Neural progenitor cell (in vitro differentiated cells): ENCODE results near the gene LRRC40. TPM values are rescaled to one million over a fixed set of nuclear protein-coding genes. Genes with fewer than 3 reads are reported as not detected.
A peak's percentile ranks its signal among the peaks of the same experiment; 100 is the strongest.

Experiments used
- DNase-seq: peaks from one replicate; pipeline ENCODE4 v3.0.0-alpha.2; 2016; ENCODE audit warnings: low spot score
- H2AFZ ChIP-seq: fragments of 200-600 bp; sonication (generic); replicated peaks from 2 replicates; pipeline ENCODE4 v1.6.1; 2016; ENCODE audit warnings: antibody characterized with exemption
- H3F3A ChIP-seq: fragments of 200-600 bp; sonication (generic); 2 replicates; pipeline ENCODE4 v1.6.1; 2016; ENCODE audit warnings: antibody characterized with exemption, low read depth
- H3K27ac ChIP-seq: fragments of 200-600 bp; sonication (generic); 2 replicates; pipeline ENCODE4 v1.5.1; 2016; ENCODE audit warnings: mild to moderate bottlenecking
- H3K27me3 ChIP-seq: fragments of 200-600 bp; sonication (generic); 2 replicates; pipeline ENCODE4 v1.6.1; 2016; ENCODE audit warnings: mild to moderate bottlenecking, moderate library complexity
- H3K36me3 ChIP-seq: fragments of 200-600 bp; sonication (generic); 2 replicates; pipeline ENCODE4 v1.5.1; 2016
- H3K4me1 ChIP-seq: fragments of 200-600 bp; sonication (generic); 2 replicates; pipeline ENCODE4 v1.6.1; 2016; ENCODE audit warnings: mixed run types
- H3K4me2 ChIP-seq: fragments of 200-600 bp; sonication (generic); 2 replicates; pipeline ENCODE4 v1.6.1; 2016
- H3K4me3 ChIP-seq: fragments of 200-600 bp; sonication (generic); 2 replicates; pipeline ENCODE4 v1.5.1; 2016
- H3K79me2 ChIP-seq: fragments of 200-600 bp; sonication (generic); 2 replicates; pipeline ENCODE4 v1.6.1; 2016; ENCODE audit warnings: low read depth
- H3K9ac ChIP-seq: fragments of 200-600 bp; sonication (generic); 2 replicates; pipeline ENCODE4 v1.6.1; 2016
- H3K9me3 ChIP-seq: fragments of 200-600 bp; sonication (generic); 2 replicates; pipeline ENCODE4 v1.5.1; 2016; ENCODE audit warnings: low read depth
- H4K20me1 ChIP-seq: fragments of 200-600 bp; sonication (generic); 2 replicates; pipeline ENCODE4 v1.6.1; 2016; ENCODE audit warnings: low read depth
- H3K27ac Mint-ChIP-seq: 3 replicates; pipeline ENCODE4 v1.8.0; 2021; ENCODE audit warnings: mixed read lengths
- H3K27me3 Mint-ChIP-seq: 2 replicates; pipeline ENCODE4 v1.8.0; 2022; ENCODE audit warnings: low read depth, mild to moderate bottlenecking, inconsistent platforms, moderate library complexity, mixed read lengths; ENCODE audit not compliant: insufficient read depth
- H3K36me3 Mint-ChIP-seq: 3 replicates; pipeline ENCODE4 v1.8.0; 2021; ENCODE audit warnings: mixed read lengths
- H3K4me1 Mint-ChIP-seq: 3 replicates; pipeline ENCODE4 v1.8.0; 2021; ENCODE audit warnings: mixed read lengths
- H3K4me3 Mint-ChIP-seq: 3 replicates; pipeline ENCODE4 v1.8.0; 2021; ENCODE audit warnings: mild to moderate bottlenecking, moderate library complexity, mixed read lengths
- H3K9me3 Mint-ChIP-seq: 3 replicates; pipeline ENCODE4 v1.8.0; 2020; ENCODE audit warnings: mixed read lengths
- CTCF ChIP-seq: fragments of 200-600 bp; sonication (generic); IDR thresholded peaks from 2 replicates; pipeline ENCODE4 v1.5.1; 2017; ENCODE audit warnings: antibody characterized with exemption, mild to moderate bottlenecking
- EZH2 ChIP-seq: fragments of 200-600 bp; sonication (generic); IDR thresholded peaks from 2 replicates; pipeline ENCODE4 v1.6.1; 2017; ENCODE audit warnings: antibody characterized with exemption, mild to moderate bottlenecking, moderate library complexity
- EZH2phosphoT487 ChIP-seq: fragments of 200-600 bp; sonication (generic); IDR thresholded peaks from 2 replicates; pipeline ENCODE4 v1.6.1; 2017; ENCODE audit warnings: antibody characterized with exemption
- total RNA-seq: library from RNA; depleted of rRNA; stranded (reverse); fragments of >200 nt; gene quantifications from 2 replicates; pipeline ENCODE4 v1.2.3, GENCODE V29; 2015; ENCODE audit warnings: low replicate concordance

LRRC40 gene
- total RNA-seq, 1 donor from 2014 or later: 88.1 TPM

GRCh38 chr1:70115315-70115714 lies 90.1 kb downstream of the LRRC40 start:
- Histone ChIP-seq H3K9me3 (no peaks in the 10 kb centered on the region), H4K20me1 (no peaks in the 10 kb centered on the region), H3K27ac (no peak overlapping the region), H3K9ac (no peak overlapping the region), H2AFZ (no peak overlapping the region), H3K27me3 (no peaks in the 10 kb centered on the region), H3F3A (no peaks in the 10 kb centered on the region), H3K4me1 (peaks cover 7% of the 10 kb centered on the region), H3K4me3 (no peak overlapping the region), H3K79me2 (no peaks in the 10 kb centered on the region), H3K4me2 (no peak overlapping the region), H3K36me3 (no peaks in the 10 kb centered on the region)
- no peak overlapping the region for H3K27ac Mint-ChIP-seq
- no peak overlapping the region for H3K4me3 Mint-ChIP-seq
- H3K27me3 Mint-ChIP-seq: peaks cover 3% of the 10 kb centered on the region
- DNase-seq: no peak
- H3K4me1 Mint-ChIP-seq: no peaks in the 10 kb centered on the region
- no peaks in the 10 kb centered on the region for H3K9me3 Mint-ChIP-seq
- no peaks in the 10 kb centered on the region for H3K36me3 Mint-ChIP-seq
- TF ChIP-seq CTCF (no peak), EZH2phosphoT487 (no peak), EZH2 (no peak)

GRCh38 chr1:70112838-70113237 lies 92.5 kb downstream of the LRRC40 start:
- Histone ChIP-seq H3K4me1 (no peaks in the 10 kb centered on the region), H3K27me3 (no peaks in the 10 kb centered on the region), H2AFZ (no peak overlapping the region), H3K4me3 (no peak overlapping the region), H3K27ac (no peak overlapping the region), H3F3A (no peaks in the 10 kb centered on the region), H3K4me2 (no peak overlapping the region), H3K36me3 (no peaks in the 10 kb centered on the region), H3K9me3 (no peaks in the 10 kb centered on the region), H3K79me2 (no peaks in the 10 kb centered on the region), H4K20me1 (no peaks in the 10 kb centered on the region), H3K9ac (no peak overlapping the region)
- Mint-ChIP-seq H3K4me1 (no peaks in the 10 kb centered on the region), H3K27me3 (peaks cover under 1% of the 10 kb centered on the region), H3K4me3 (no peak overlapping the region), H3K9me3 (no peaks in the 10 kb centered on the region), H3K27ac (no peak overlapping the region), H3K36me3 (no peaks in the 10 kb centered on the region)
- TF ChIP-seq CTCF (peak; percentile 38), EZH2phosphoT487 (no peak)
- DNase-seq: no peak

- Mint-ChIP-seq H3K27me3 (no peaks in the 10 kb centered on the region), H3K36me3 (no peaks in the 10 kb centered on the region), H3K27ac (no peak overlapping the region), H3K4me3 (no peak overlapping the region), H3K4me1 (no peaks in the 10 kb centered on the region), H3K9me3 (no peaks in the 10 kb centered on the region)
- no peak for TF ChIP-seq CTCF
- no peak for TF ChIP-seq EZH2phosphoT487
- TF ChIP-seq EZH2: no peak
- H3F3A ChIP-seq: no peaks in the 10 kb centered on the region
- H3K79me2 ChIP-seq: no peaks in the 10 kb centered on the region
- H3K36me3 ChIP-seq: no peaks in the 10 kb centered on the region
- H3K9me3 ChIP-seq: no peaks in the 10 kb centered on the region
- no peaks in the 10 kb centered on the region for H3K27me3 ChIP-seq
- H3K4me2 ChIP-seq: no peak overlapping the region
- H2AFZ ChIP-seq: no peak overlapping the region
- H3K4me1 ChIP-seq: no peaks in the 10 kb centered on the region
- no peak overlapping the region for H3K4me3 ChIP-seq
- no peaks in the 10 kb centered on the region for H4K20me1 ChIP-seq
- no peak overlapping the region for H3K27ac ChIP-seq
- DNase-seq: no peak
- H3K9ac ChIP-seq: no peak overlapping the region
Observed at GRCh38 chr1:70109241-70109640, 96.1 kb downstream of the LRRC40 start.

GRCh38 chr1:70103770-70104169 lies 101.6 kb downstream of the LRRC40 start:
- no peak overlapping the region for H2AFZ ChIP-seq
- TF ChIP-seq EZH2: no peak
- TF ChIP-seq EZH2phosphoT487: no peak
- no peak for TF ChIP-seq CTCF
- H3K36me3 ChIP-seq: no peaks in the 10 kb centered on the region
- no peaks in the 10 kb centered on the region for H3K27me3 ChIP-seq
- H3K79me2 ChIP-seq: no peaks in the 10 kb centered on the region
- no peak for DNase-seq
- no peaks in the 10 kb centered on the region for H3K4me1 Mint-ChIP-seq
- H3K27ac Mint-ChIP-seq: no peak overlapping the region
- H3K27me3 Mint-ChIP-seq: no peaks in the 10 kb centered on the region
- no peaks in the 10 kb centered on the region for H3K9me3 Mint-ChIP-seq
- no peak overlapping the region for H3K4me3 Mint-ChIP-seq
- no peaks in the 10 kb centered on the region for H3K36me3 Mint-ChIP-seq
- H3K27ac ChIP-seq: no peak overlapping the region
- H3F3A ChIP-seq: no peaks in the 10 kb centered on the region
- H3K4me3 ChIP-seq: no peak overlapping the region
- H3K9me3 ChIP-seq: no peaks in the 10 kb centered on the region
- H3K9ac ChIP-seq: no peak overlapping the region
- no peaks in the 10 kb centered on the region for H3K4me1 ChIP-seq
- H4K20me1 ChIP-seq: no peaks in the 10 kb centered on the region
- no peak overlapping the region for H3K4me2 ChIP-seq
